BE2C (cell line): ENCODE results near the gene SLIRP.

Source experiments
- DNase-seq: peaks from one replicate; pipeline ENCODE4 v3.0.0-alpha.2; 2020
- H3K27me3 ChIP-seq: fragments of 250-450 bp; sonication (Bioruptor Pico); 2 replicates; pipeline ENCODE4 v1.5.1; 2020; ENCODE audit warnings: mild to moderate bottlenecking
- H3K36me3 ChIP-seq: fragments of 250-450 bp; sonication (Bioruptor Pico); 2 replicates; pipeline ENCODE4 v1.5.1; 2020; ENCODE audit warnings: mild to moderate bottlenecking
- H3K4me1 ChIP-seq: fragments of 250-450 bp; sonication (Bioruptor Pico); 2 replicates; pipeline ENCODE4 v1.5.1; 2020
- H3K4me3 ChIP-seq: 2 replicates; pipeline ENCODE4 v1.5.1; 2011; ENCODE audit warnings: low read depth, low read length
- H3K9me3 ChIP-seq: fragments of 250-450 bp; sonication (Bioruptor Pico); 2 replicates; pipeline ENCODE4 v1.5.1; 2020
- CTCF ChIP-seq: IDR thresholded peaks from 2 replicates; pipeline ENCODE4 v1.5.1; 2012; ENCODE audit warnings: mild to moderate bottlenecking, low read depth, low read length

Gene SLIRP

GRCh38 chr14:77673193-77673592 lies 34.7 kb upstream of the SLIRP start:
- no peak for TF ChIP-seq CTCF
- DNase-seq = no peak
- Histone ChIP-seq H3K9me3 (no peaks in the 10 kb centered on the region), H3K4me3 (no peak overlapping the region), H3K4me1 (no peaks in the 10 kb centered on the region), H3K27me3 (no peaks in the 10 kb centered on the region), H3K36me3 (peaks cover 23% of the 10 kb centered on the region)

GRCh38 chr14:77674931-77675330 lies 33.0 kb upstream of the SLIRP start:
- Histone ChIP-seq H3K27me3 (no peaks in the 10 kb centered on the region), H3K36me3 (peaks cover 27% of the 10 kb centered on the region)
- no peak for TF ChIP-seq CTCF

GRCh38 chr14:77681196-77682157 lies 26.4 kb upstream of the SLIRP start:
- peaks cover 7% of the 10 kb centered on the region for H3K36me3 ChIP-seq
- H3K4me3 ChIP-seq = no peak overlapping the region
- DNase-seq = no peak

More at GRCh38 chr14:77674931-77675330, 33.0 kb upstream of the SLIRP start:
- no peak overlapping the region for H3K4me3 ChIP-seq
- H3K9me3 ChIP-seq = no peaks in the 10 kb centered on the region
- no peaks in the 10 kb centered on the region for H3K4me1 ChIP-seq
- DNase-seq = no peak

GRCh38 chr14:77682158-77682553 lies 25.7 kb upstream of the SLIRP start:
- Histone ChIP-seq H3K9me3 (no peaks in the 10 kb centered on the region), H3K27me3 (no peaks in the 10 kb centered on the region), H3K4me3 (no peak overlapping the region), H3K36me3 (peaks cover 7% of the 10 kb centered on the region), H3K4me1 (no peaks in the 10 kb centered on the region)
- DNase-seq = no peak
- no peak for TF ChIP-seq CTCF

More at GRCh38 chr14:77681196-77682157, 26.4 kb upstream of the SLIRP start:
- TF ChIP-seq CTCF = no peak
- Histone ChIP-seq H3K9me3 (no peaks in the 10 kb centered on the region), H3K4me1 (no peaks in the 10 kb centered on the region), H3K27me3 (no peaks in the 10 kb centered on the region)

GRCh38 chr14:77691259-77691658 lies 16.6 kb upstream of the SLIRP start:
- H3K4me1 ChIP-seq = peaks cover 3% of the 10 kb centered on the region; the same call in 1 of the 2 replicates
- H3K36me3 ChIP-seq = peaks cover 21% of the 10 kb centered on the region
- peak; percentile 16 for DNase-seq
- TF ChIP-seq CTCF = no peak
- no peaks in the 10 kb centered on the region for H3K9me3 ChIP-seq
- H3K27me3 ChIP-seq = no peaks in the 10 kb centered on the region
- no peak overlapping the region for H3K4me3 ChIP-seq

GRCh38 chr14:77707355-77707723 lies 564 bp upstream of the SLIRP start:
- peaks cover 43% of the 10 kb centered on the region for H3K36me3 ChIP-seq
- H3K27me3 ChIP-seq = no peaks in the 10 kb centered on the region
- TF ChIP-seq CTCF = peak; percentile 48; the same call in 1 of the 2 replicates
- no peaks in the 10 kb centered on the region for H3K9me3 ChIP-seq
- DNase-seq = peak; percentile 28
- peak overlapping the region; percentile 89 for H3K4me3 ChIP-seq
- H3K4me1 ChIP-seq = peaks cover 4% of the 10 kb centered on the region
